ENCODE results near the gene SLC19A2.

Gene SLC19A2

DNA sequence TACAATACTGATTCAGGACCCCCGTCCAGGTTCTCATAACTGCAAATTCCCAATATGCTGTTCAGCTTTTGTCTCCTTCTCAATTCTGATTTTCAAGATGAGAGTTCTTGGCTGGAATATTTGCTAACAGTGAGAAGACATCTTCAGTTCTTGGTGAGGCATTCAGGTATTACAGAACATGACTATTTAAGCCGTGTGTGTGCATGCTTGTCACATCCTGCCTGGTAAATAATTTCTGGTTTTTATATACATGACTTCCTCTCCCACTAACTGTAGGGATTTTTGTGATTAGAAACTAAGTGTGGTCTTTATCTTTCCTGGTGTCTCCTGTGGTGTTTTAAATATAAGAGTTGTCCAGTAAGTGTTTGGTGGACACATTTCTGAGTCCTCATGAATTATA is 10.2 kb upstream of the SLC19A2 start:
- no CpG with 5 or more reads among the region's 2 CpGs for WGBS (ENCODE audit: extremely low coverage, insufficient coverage, insufficient read length)
- H2AK5ac ChIP-seq (ENCODE audit: low read length): no peak overlapping the region
- H3K27me3 ChIP-seq (ENCODE audit: insufficient read depth, low read length): no peaks in the 10 kb centered on the region
- no peak overlapping the region for H3K14ac ChIP-seq (ENCODE audit: low read length)
- no peak overlapping the region for H3K23ac ChIP-seq (ENCODE audit: low read length)
- H3K4me1 ChIP-seq (ENCODE audit: control insufficient read depth in 1 of 2, insufficient read depth in 2 of 2, low read length in 2 of 2): peaks cover 2 to 10% of the 10 kb centered on the region in 2 experiments
- no peaks in the 10 kb centered on the region for H3K79me2 ChIP-seq (ENCODE audit: control insufficient read depth, insufficient read depth, low read length, poor library complexity)
- H3K27ac ChIP-seq (ENCODE audit: low read depth, low read length): no peak overlapping the region
- H4K8ac ChIP-seq (ENCODE audit: low read depth, low read length): no peak overlapping the region
- H2BK120ac ChIP-seq (ENCODE audit: insufficient read depth, low read length, poor library complexity): no peak overlapping the region
- no peak overlapping the region for H3K4me3 ChIP-seq (ENCODE audit: low read depth, low read length)
- H2BK5ac ChIP-seq (ENCODE audit: low read depth, low read length, poor library complexity): no peak overlapping the region
- no peak for DNase-seq
- H4K12ac ChIP-seq (ENCODE audit: low read depth, low read length): no peak overlapping the region
- peaks cover 2% of the 10 kb centered on the region for H3K9me3 ChIP-seq (ENCODE audit: insufficient read depth, low read depth, low read length)
- H2AFZ ChIP-seq (ENCODE audit: insufficient read depth, low read length, poor library complexity): no peak overlapping the region
- H3K9ac ChIP-seq (ENCODE audit: low read length): no peak overlapping the region
- H3K18ac ChIP-seq (ENCODE audit: low read length): no peak overlapping the region
- H3K4me2 ChIP-seq (ENCODE audit: low read length): no peak overlapping the region
- peaks cover 5% of the 10 kb centered on the region for H3K79me1 ChIP-seq (ENCODE audit: low read length)
- H3K36me3 ChIP-seq (ENCODE audit: control insufficient read depth in 1 of 2, insufficient read depth in 2 of 2, low read length in 2 of 2): no peaks in the 10 kb centered on the region
- H4K91ac ChIP-seq (ENCODE audit: low read depth, low read length): no peak overlapping the region
- H2BK12ac ChIP-seq (ENCODE audit: low read length): no peak overlapping the region
- H3K4ac ChIP-seq (ENCODE audit: low read depth, low read length): no peak overlapping the region

DNA sequence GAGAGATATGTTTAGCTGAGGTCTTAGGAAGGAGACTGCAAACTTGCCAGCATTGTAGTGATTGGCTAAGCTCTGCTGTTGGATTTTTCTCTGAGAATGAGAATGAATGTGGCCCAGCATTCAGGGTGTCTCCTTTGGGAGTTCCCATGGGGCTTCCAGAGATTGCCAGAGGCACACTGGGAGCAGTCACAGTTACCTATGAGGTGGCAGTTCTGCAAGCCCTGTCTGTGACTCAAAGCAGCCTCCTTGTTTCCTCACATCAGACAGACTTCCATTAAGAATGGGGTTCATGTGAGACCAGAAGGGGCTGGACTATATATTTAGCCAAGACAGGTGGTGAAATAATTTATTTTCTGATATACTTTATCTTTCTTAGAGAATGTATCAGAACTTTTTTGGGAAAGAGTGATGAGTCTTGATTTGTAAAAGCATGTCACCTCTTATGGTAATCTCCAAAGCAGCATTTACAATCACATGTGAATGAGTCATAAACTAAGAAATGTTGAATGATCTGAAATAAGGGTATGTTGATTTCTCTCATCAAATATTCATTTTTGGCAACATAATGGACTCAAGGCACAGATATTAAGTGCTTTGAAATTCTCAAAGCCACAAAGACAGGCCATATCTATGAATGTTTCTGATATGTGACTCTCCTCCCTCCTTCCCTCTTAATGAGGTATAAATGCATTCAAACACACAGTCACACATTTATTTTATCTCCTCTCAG is 9.5 kb upstream of the SLC19A2 start:
- no peak overlapping the region for H4K91ac ChIP-seq (ENCODE audit: low read depth, low read length)
- DNase-seq: peak; percentile 30 to 43
- no peak overlapping the region for H3K23ac ChIP-seq (ENCODE audit: low read length)
- H2BK5ac ChIP-seq (ENCODE audit: low read depth, low read length, poor library complexity): no peak overlapping the region
- peaks cover 2% of the 10 kb centered on the region for H3K9me3 ChIP-seq (ENCODE audit: insufficient read depth, low read depth, low read length)
- no peak overlapping the region for H3K18ac ChIP-seq (ENCODE audit: low read length)
- no peak overlapping the region for H4K12ac ChIP-seq (ENCODE audit: low read depth, low read length)
- H4K8ac ChIP-seq (ENCODE audit: low read depth, low read length): no peak overlapping the region
- H2AFZ ChIP-seq (ENCODE audit: insufficient read depth, low read length, poor library complexity): no peak overlapping the region
- no peak overlapping the region for H3K4me3 ChIP-seq (ENCODE audit: low read depth, low read length)
- no peak overlapping the region for H2BK12ac ChIP-seq (ENCODE audit: low read length)
- peaks cover 2 to 10% of the 10 kb centered on the region in 2 experiments for H3K4me1 ChIP-seq (ENCODE audit: control insufficient read depth in 1 of 2, insufficient read depth in 2 of 2, low read length in 2 of 2)
- H3K27me3 ChIP-seq (ENCODE audit: insufficient read depth, low read length): no peaks in the 10 kb centered on the region
- no peak overlapping the region for H3K14ac ChIP-seq (ENCODE audit: low read length)
- H3K9ac ChIP-seq (ENCODE audit: low read length): no peak overlapping the region
- H3K27ac ChIP-seq (ENCODE audit: low read depth, low read length): no peak overlapping the region
- no peak overlapping the region for H2AK5ac ChIP-seq (ENCODE audit: low read length)
- H3K4ac ChIP-seq (ENCODE audit: low read depth, low read length): no peak overlapping the region
- H3K79me2 ChIP-seq (ENCODE audit: control insufficient read depth, insufficient read depth, low read length, poor library complexity): no peaks in the 10 kb centered on the region
- H3K36me3 ChIP-seq (ENCODE audit: control insufficient read depth in 1 of 2, insufficient read depth in 2 of 2, low read length in 2 of 2): no peaks in the 10 kb centered on the region
- no peak overlapping the region for H3K4me2 ChIP-seq (ENCODE audit: low read length)
- H2BK120ac ChIP-seq (ENCODE audit: insufficient read depth, low read length, poor library complexity): no peak overlapping the region
- peaks cover 5% of the 10 kb centered on the region for H3K79me1 ChIP-seq (ENCODE audit: low read length)

DNA sequence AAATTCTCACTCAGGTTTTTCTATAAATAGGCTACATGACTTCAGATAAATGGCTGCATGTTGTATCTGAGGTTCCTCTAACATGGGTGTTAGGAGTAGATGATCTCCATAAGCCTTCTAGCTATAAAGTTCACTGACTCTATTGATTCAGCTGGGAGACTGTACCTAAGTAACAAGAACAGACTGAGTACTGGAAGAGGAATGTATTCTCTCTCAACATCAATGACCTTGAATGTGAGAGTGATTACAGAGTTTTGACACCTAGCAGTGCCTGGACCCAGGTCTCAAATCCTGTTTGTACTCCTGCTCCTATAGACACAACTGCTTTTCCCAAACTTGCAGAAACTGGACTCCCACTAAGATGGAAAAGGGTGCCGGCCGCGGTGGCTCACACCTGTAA is 8.6 kb upstream of the SLC19A2 start:
- WGBS (ENCODE audit: extremely low coverage, insufficient coverage, insufficient read length): no CpG with 5 or more reads among the region's 3 CpGs
- Histone ChIP-seq H3K23ac (ENCODE audit: low read length) (no peak overlapping the region), H2AK5ac (ENCODE audit: low read length) (no peak overlapping the region), H3K4me1 (ENCODE audit: control insufficient read depth in 1 of 2, insufficient read depth in 2 of 2, low read length in 2 of 2) (peaks cover 2 to 10% of the 10 kb centered on the region in 2 experiments), H4K8ac (ENCODE audit: low read depth, low read length) (no peak overlapping the region), H3K14ac (ENCODE audit: low read length) (no peak overlapping the region), H3K4me2 (ENCODE audit: low read length) (no peak overlapping the region), H2BK5ac (ENCODE audit: low read depth, low read length, poor library complexity) (no peak overlapping the region), H3K9me3 (ENCODE audit: insufficient read depth, low read depth, low read length) (peaks cover 2% of the 10 kb centered on the region), H3K4me3 (ENCODE audit: low read depth, low read length) (no peak overlapping the region), H2BK120ac (ENCODE audit: insufficient read depth, low read length, poor library complexity) (no peak overlapping the region), H3K36me3 (ENCODE audit: control insufficient read depth in 1 of 2, insufficient read depth in 2 of 2, low read length in 2 of 2) (no peaks in the 10 kb centered on the region), H3K18ac (ENCODE audit: low read length) (no peak overlapping the region), H3K27ac (ENCODE audit: low read depth, low read length) (no peak overlapping the region), H4K91ac (ENCODE audit: low read depth, low read length) (no peak overlapping the region), H4K12ac (ENCODE audit: low read depth, low read length) (no peak overlapping the region), H2AFZ (ENCODE audit: insufficient read depth, low read length, poor library complexity) (no peak overlapping the region), H2BK12ac (ENCODE audit: low read length) (no peak overlapping the region), H3K4ac (ENCODE audit: low read depth, low read length) (no peak overlapping the region), H3K79me1 (ENCODE audit: low read length) (peaks cover 5% of the 10 kb centered on the region), H3K27me3 (ENCODE audit: insufficient read depth, low read length) (no peaks in the 10 kb centered on the region), H3K9ac (ENCODE audit: low read length) (no peak overlapping the region), H3K79me2 (ENCODE audit: control insufficient read depth, insufficient read depth, low read length, poor library complexity) (no peaks in the 10 kb centered on the region)
- DNase-seq: no peak

DNA sequence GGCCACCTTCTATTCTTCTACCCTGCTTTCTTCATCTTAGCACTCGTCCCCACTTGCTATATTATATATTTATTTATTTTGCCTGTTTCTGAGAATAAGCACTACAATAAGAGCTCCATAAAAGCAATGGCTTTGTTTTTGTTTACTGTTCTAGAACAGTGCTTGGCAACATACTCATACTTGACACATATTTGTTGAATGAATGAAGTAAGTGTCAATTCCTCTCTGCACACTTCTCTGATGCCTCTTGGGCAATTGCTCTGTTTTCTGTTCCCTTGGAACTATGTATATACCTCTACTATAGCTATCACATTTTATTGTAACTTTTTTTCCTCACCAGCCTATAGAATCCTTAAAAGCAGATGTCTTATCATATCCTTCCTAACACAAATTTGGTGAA is 7.5 kb upstream of the SLC19A2 start:
- peaks cover 3 to 9% of the 10 kb centered on the region in 2 experiments for H3K4me1 ChIP-seq (ENCODE audit: control insufficient read depth in 1 of 2, insufficient read depth in 2 of 2, low read length in 2 of 2)
- peaks cover 2% of the 10 kb centered on the region for H3K79me1 ChIP-seq (ENCODE audit: low read length)
- H3K27me3 ChIP-seq (ENCODE audit: insufficient read depth, low read length): no peaks in the 10 kb centered on the region
- no peaks in the 10 kb centered on the region for H3K36me3 ChIP-seq (ENCODE audit: control insufficient read depth in 1 of 2, insufficient read depth in 2 of 2, low read length in 2 of 2)
- H4K91ac ChIP-seq (ENCODE audit: low read depth, low read length): no peak overlapping the region
- no peak overlapping the region for H2BK120ac ChIP-seq (ENCODE audit: insufficient read depth, low read length, poor library complexity)
- no peak overlapping the region for H4K12ac ChIP-seq (ENCODE audit: low read depth, low read length)
- H3K27ac ChIP-seq (ENCODE audit: low read depth, low read length): no peak overlapping the region
- no peak overlapping the region for H2BK12ac ChIP-seq (ENCODE audit: low read length)
- H3K18ac ChIP-seq (ENCODE audit: low read length): no peak overlapping the region
- no peak overlapping the region for H3K4me2 ChIP-seq (ENCODE audit: low read length)
- DNase-seq: peak; percentile 29 to 79
- no peak overlapping the region for H2AK5ac ChIP-seq (ENCODE audit: low read length)
- no peak overlapping the region for H3K4me3 ChIP-seq (ENCODE audit: low read depth, low read length)
- peaks cover 2% of the 10 kb centered on the region for H3K9me3 ChIP-seq (ENCODE audit: insufficient read depth, low read depth, low read length)
- no peak overlapping the region for H2BK5ac ChIP-seq (ENCODE audit: low read depth, low read length, poor library complexity)
- H3K14ac ChIP-seq (ENCODE audit: low read length): no peak overlapping the region
- no CpG with 5 or more reads among the region's 1 CpG for WGBS (ENCODE audit: extremely low coverage, insufficient coverage, insufficient read length)
- H3K9ac ChIP-seq (ENCODE audit: low read length): no peak overlapping the region
- H2AFZ ChIP-seq (ENCODE audit: insufficient read depth, low read length, poor library complexity): no peak overlapping the region
- no peak overlapping the region for H3K4ac ChIP-seq (ENCODE audit: low read depth, low read length)
- H3K79me2 ChIP-seq (ENCODE audit: control insufficient read depth, insufficient read depth, low read length, poor library complexity): no peaks in the 10 kb centered on the region
- H3K23ac ChIP-seq (ENCODE audit: low read length): no peak overlapping the region
- H4K8ac ChIP-seq (ENCODE audit: low read depth, low read length): no peak overlapping the region

Data from trophoblast cell (in vitro differentiated cells and primary cell).